Nephron progenitor cell (in vitro differentiated cells): ENCODE results near the gene BAZ1A.

Experiments
- DNase-seq: peaks from one replicate; pipeline ENCODE4 v3.0.0; 2021
- H3K27ac Mint-ChIP-seq: 2 replicates; pipeline ENCODE4 v1.8.0; 2021; ENCODE audit warnings: mild to moderate bottlenecking, moderate library complexity, mixed read lengths
- H3K27me3 Mint-ChIP-seq: 2 replicates; pipeline ENCODE4 v1.8.0; 2021; ENCODE audit warnings: mild to moderate bottlenecking, low read depth, mixed read lengths; ENCODE audit not compliant: poor library complexity
- H3K36me3 Mint-ChIP-seq: 2 replicates; pipeline ENCODE4 v1.8.0; 2021; ENCODE audit warnings: low read depth, mixed read lengths
- H3K4me1 Mint-ChIP-seq: 2 replicates; pipeline ENCODE4 v1.8.0; 2021; ENCODE audit warnings: mixed read lengths
- H3K4me3 Mint-ChIP-seq: 2 replicates; pipeline ENCODE4 v1.8.0; 2021; ENCODE audit warnings: mild to moderate bottlenecking, moderate library complexity, mixed read lengths
- H3K9me3 Mint-ChIP-seq: 2 replicates; pipeline ENCODE4 v1.8.0; 2021; ENCODE audit warnings: mild to moderate bottlenecking, moderate library complexity, mixed read lengths
- TF ChIP-seq, protein P1 (sequence below): fragments of 200-600 bp; sonication (generic); IDR thresholded peaks from 2 replicates; pipeline ENCODE4 v1.5.0; 2021; ENCODE audit warnings: antibody characterized with exemption

The BAZ1A gene

GRCh38 chr14:34863844-34864243, 11.3 kb downstream of the BAZ1A start:
- peaks cover 3% of the 10 kb centered on the region for H3K27me3 Mint-ChIP-seq
- DNase-seq, result no peak
- H3K9me3 Mint-ChIP-seq, result peaks cover 9% of the 10 kb centered on the region
- no peak overlapping the region for H3K4me3 Mint-ChIP-seq
- TF ChIP-seq, protein P1, sequence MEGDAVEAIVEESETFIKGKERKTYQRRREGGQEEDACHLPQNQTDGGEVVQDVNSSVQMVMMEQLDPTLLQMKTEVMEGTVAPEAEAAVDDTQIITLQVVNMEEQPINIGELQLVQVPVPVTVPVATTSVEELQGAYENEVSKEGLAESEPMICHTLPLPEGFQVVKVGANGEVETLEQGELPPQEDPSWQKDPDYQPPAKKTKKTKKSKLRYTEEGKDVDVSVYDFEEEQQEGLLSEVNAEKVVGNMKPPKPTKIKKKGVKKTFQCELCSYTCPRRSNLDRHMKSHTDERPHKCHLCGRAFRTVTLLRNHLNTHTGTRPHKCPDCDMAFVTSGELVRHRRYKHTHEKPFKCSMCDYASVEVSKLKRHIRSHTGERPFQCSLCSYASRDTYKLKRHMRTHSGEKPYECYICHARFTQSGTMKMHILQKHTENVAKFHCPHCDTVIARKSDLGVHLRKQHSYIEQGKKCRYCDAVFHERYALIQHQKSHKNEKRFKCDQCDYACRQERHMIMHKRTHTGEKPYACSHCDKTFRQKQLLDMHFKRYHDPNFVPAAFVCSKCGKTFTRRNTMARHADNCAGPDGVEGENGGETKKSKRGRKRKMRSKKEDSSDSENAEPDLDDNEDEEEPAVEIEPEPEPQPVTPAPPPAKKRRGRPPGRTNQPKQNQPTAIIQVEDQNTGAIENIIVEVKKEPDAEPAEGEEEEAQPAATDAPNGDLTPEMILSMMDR, result no peak
- H3K36me3 Mint-ChIP-seq, result peaks cover 66% of the 10 kb centered on the region
- peaks cover 8% of the 10 kb centered on the region for H3K4me1 Mint-ChIP-seq
- no peak overlapping the region for H3K27ac Mint-ChIP-seq

GRCh38 chr14:34858765-34859164, 16.4 kb downstream of the BAZ1A start:
- no peak for DNase-seq
- TF ChIP-seq, protein P1, result no peak
- no peak overlapping the region for H3K4me3 Mint-ChIP-seq
- H3K27ac Mint-ChIP-seq, result no peak overlapping the region
- no peaks in the 10 kb centered on the region for H3K27me3 Mint-ChIP-seq
- no peaks in the 10 kb centered on the region for H3K4me1 Mint-ChIP-seq
- H3K36me3 Mint-ChIP-seq, result peaks cover 67% of the 10 kb centered on the region
- H3K9me3 Mint-ChIP-seq, result no peaks in the 10 kb centered on the region

- Mint-ChIP-seq H3K27ac (peak overlapping the region; percentile 75), H3K4me3 (no peak overlapping the region), H3K9me3 (no peaks in the 10 kb centered on the region), H3K4me1 (no peaks in the 10 kb centered on the region), H3K36me3 (peaks cover 71% of the 10 kb centered on the region), H3K27me3 (no peaks in the 10 kb centered on the region)
- no peak for DNase-seq
- TF ChIP-seq, protein P1, result no peak
Observed at GRCh38 chr14:34857689-34858449, 17.3 kb downstream of the BAZ1A start.

GRCh38 chr14:34853041-34853440, 22.1 kb downstream of the BAZ1A start:
- H3K4me1 Mint-ChIP-seq, result no peaks in the 10 kb centered on the region
- no peak overlapping the region for H3K4me3 Mint-ChIP-seq
- no peak for DNase-seq
- H3K27ac Mint-ChIP-seq, result no peak overlapping the region
- H3K9me3 Mint-ChIP-seq, result no peaks in the 10 kb centered on the region
- no peaks in the 10 kb centered on the region for H3K27me3 Mint-ChIP-seq
- H3K36me3 Mint-ChIP-seq, result peaks cover 47% of the 10 kb centered on the region
- TF ChIP-seq, protein P1, result no peak

DNA sequence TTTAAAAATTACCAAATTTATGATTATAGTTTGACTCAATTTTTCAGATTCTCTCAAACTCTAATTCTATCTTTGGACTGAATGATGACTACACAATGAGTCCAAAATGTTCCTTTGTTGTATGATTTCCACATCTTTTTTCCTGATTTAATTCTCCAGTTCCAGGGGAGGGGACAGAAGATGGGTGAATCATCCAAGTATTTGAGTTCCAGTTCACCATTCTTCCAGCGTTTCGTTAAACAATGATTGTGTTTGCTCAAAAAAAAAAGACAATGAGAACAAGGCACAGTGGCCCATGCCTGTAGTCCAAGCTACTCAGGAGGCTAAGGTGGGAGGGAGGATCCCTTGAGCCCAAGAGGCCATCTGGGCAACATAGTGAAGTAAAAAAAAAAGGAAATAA, 23.8 kb downstream of the BAZ1A start:
- no peak for DNase-seq
- H3K27ac Mint-ChIP-seq, result no peak overlapping the region
- no peak overlapping the region for H3K4me3 Mint-ChIP-seq
- H3K9me3 Mint-ChIP-seq, result no peaks in the 10 kb centered on the region
- H3K36me3 Mint-ChIP-seq, result peaks cover 46% of the 10 kb centered on the region
- H3K27me3 Mint-ChIP-seq, result no peaks in the 10 kb centered on the region
- no peaks in the 10 kb centered on the region for H3K4me1 Mint-ChIP-seq
- TF ChIP-seq, protein P1, result no peak

DNA sequence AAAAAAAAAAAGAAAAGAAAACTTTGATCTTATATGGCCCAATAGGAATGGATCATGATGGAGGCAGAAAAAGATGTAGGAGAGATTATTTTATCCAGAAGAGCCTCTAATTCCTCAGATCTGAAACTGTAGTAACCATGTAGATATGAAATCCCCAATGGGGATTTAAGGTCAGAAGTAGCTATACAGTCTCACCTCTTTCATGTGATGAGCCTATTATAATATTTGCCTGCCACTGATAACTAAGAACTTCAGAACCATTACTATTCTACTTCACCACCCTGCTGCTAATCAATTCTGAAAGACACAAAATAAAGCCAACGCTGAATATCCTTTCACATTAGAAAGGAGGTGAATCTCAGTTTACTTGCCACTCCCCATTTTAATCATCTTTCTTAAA, 29.3 kb downstream of the BAZ1A start:
- TF ChIP-seq, protein P1, result no peak
- H3K4me3 Mint-ChIP-seq, result no peak overlapping the region
- H3K4me1 Mint-ChIP-seq, result no peaks in the 10 kb centered on the region
- no peaks in the 10 kb centered on the region for H3K27me3 Mint-ChIP-seq
- DNase-seq, result no peak
- H3K27ac Mint-ChIP-seq, result no peak overlapping the region
- H3K9me3 Mint-ChIP-seq, result no peaks in the 10 kb centered on the region
- peaks cover 59% of the 10 kb centered on the region for H3K36me3 Mint-ChIP-seq
